HFF-Myc (cell line): Measurements from ENCODE around the gene OPRM1.

ENCODE experiments used
- DNase-seq: peaks from one replicate; pipeline ENCODE4 v3.0.0-alpha.2; 2011; ENCODE audit warnings: low read depth; ENCODE audit errors: extremely low read depth
- H3K4me3 ChIP-seq: replicated peaks from 2 replicates; pipeline ENCODE4 v1.5.1; 2011; ENCODE audit warnings: low read depth, mild to moderate bottlenecking, control low read depth, low read length
- TF ChIP-seq, protein P1 (sequence below): IDR thresholded peaks from 2 replicates; pipeline ENCODE4 v1.5.1; 2012; ENCODE audit warnings: mild to moderate bottlenecking, low read depth, low read length, control low read depth; ENCODE audit errors: missing control alignments

Gene OPRM1

GRCh38 chr6:154209555-154209954, 170.5 kb downstream of the OPRM1 start:
- DNase-seq, result no peak

GRCh38 chr6:154210678-154211077, 171.6 kb downstream of the OPRM1 start:
- DNase-seq, result no peak
- TF ChIP-seq, protein P1, sequence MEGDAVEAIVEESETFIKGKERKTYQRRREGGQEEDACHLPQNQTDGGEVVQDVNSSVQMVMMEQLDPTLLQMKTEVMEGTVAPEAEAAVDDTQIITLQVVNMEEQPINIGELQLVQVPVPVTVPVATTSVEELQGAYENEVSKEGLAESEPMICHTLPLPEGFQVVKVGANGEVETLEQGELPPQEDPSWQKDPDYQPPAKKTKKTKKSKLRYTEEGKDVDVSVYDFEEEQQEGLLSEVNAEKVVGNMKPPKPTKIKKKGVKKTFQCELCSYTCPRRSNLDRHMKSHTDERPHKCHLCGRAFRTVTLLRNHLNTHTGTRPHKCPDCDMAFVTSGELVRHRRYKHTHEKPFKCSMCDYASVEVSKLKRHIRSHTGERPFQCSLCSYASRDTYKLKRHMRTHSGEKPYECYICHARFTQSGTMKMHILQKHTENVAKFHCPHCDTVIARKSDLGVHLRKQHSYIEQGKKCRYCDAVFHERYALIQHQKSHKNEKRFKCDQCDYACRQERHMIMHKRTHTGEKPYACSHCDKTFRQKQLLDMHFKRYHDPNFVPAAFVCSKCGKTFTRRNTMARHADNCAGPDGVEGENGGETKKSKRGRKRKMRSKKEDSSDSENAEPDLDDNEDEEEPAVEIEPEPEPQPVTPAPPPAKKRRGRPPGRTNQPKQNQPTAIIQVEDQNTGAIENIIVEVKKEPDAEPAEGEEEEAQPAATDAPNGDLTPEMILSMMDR, result no peak

More at GRCh38 chr6:154209555-154209954, 170.5 kb downstream of the OPRM1 start:
- TF ChIP-seq, protein P1, result no peak
- no peak overlapping the region for H3K4me3 ChIP-seq

GRCh38 chr6:154213782-154214181, 174.7 kb downstream of the OPRM1 start:
- no peak for DNase-seq

More at GRCh38 chr6:154210678-154211077, 171.6 kb downstream of the OPRM1 start:
- no peak overlapping the region for H3K4me3 ChIP-seq

DNA sequence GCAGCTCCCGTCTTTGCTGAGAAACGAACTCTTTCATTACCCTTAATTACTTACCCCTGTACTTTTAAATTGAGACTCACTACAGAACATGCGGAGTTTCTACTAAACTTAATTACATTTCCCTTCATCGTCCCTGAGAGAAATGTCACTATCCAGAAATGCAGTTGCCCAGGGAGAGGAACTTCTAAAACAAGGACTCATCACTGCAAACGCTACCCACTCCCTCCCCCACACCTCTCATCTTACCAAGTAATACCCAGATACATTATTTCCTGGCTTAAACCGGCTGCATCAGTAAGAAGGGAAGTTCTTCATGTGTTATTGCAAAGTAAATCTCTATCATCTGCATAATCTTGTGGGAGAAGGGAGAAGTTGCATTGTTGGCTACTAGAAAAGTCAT, 179.3 kb downstream of the OPRM1 start:
- H3K4me3 ChIP-seq, result no peak overlapping the region
- no peak for DNase-seq
- TF ChIP-seq, protein P1, result no peak

More at GRCh38 chr6:154213782-154214181, 174.7 kb downstream of the OPRM1 start:
- TF ChIP-seq, protein P1, result no peak
- no peak overlapping the region for H3K4me3 ChIP-seq

DNA sequence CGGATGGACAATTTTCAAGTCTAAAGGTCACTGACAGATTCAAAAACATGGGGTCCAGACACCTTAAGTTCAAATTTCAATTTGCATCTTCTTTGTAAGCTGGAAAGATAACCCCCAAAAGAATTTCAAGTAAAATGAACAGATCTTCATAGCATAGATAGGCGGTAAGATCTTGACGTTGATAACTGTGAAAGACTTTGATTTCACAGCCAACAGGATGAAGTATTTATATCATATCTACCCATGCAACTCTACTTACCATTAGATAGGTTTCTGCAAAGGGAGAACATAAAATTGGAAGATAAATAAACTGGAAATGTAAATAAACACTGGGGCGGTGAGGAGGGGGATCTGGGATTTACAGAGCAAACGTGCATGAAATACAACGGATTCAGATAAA, 179.7 kb downstream of the OPRM1 start:
- TF ChIP-seq, protein P1, result no peak
- DNase-seq, result no peak
- H3K4me3 ChIP-seq, result no peak overlapping the region

DNA sequence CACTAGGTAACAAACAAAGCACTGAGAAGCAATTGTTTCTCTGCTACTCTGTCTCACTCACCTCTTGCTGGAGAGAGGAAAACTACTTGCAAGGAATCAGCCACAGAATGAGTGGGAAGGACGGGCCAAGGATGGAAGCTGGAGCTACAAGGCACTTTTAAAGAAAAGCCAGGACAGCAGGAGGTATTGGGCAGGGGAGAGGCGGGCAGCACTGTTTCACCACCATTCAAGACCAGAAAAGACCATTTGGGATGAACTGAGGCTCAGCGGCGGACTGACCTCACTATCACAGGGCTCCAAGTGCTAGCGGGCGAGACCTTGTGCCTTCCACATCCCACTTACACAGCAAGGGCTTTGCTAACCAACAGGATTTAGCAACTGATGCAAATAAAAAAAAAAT, 180.2 kb downstream of the OPRM1 start:
- TF ChIP-seq, protein P1, result no peak
- DNase-seq, result no peak
- H3K4me3 ChIP-seq, result no peak overlapping the region

DNA sequence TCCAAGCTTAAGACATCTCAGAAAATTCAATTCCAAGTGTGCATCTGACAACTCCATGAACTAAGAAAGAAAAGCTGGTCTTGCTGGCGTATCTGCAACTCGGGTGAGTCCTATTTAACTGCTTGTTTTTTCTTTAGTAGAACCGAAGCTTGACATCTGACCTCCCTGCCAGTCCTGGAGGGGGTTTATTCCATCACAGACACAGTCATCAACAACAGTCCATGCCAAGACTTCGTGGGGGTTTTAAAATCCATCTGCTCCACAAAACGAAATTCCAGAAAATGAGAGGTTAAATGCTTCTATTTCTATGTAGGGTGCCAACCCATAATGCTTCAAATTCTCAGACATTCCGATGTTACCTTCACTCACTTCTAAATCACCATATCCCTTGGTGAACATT, 183.7 kb downstream of the OPRM1 start:
- TF ChIP-seq, protein P1, result no peak
- H3K4me3 ChIP-seq, result no peak overlapping the region
- no peak for DNase-seq
